IPS DF 6.9 (cell line): ENCODE measurements around the gene ADISSP.
A peak's percentile ranks its signal among the peaks of the same experiment; 100 is the strongest.

ENCODE experiments used
- DNase-seq: peaks from one replicate; pipeline ENCODE4 v3.0.0-alpha.2; 2013; ENCODE audit warnings: low read depth, low spot score
- H3K27ac ChIP-seq: one replicate; pipeline ENCODE4 v1.5.1; 2013; ENCODE audit warnings: low read length, control low read depth
- H3K27me3 ChIP-seq: 2 replicates; pipeline ENCODE4 v1.6.1; 2013; ENCODE audit warnings: mild to moderate bottlenecking, low read length; ENCODE audit not compliant: control insufficient read depth, insufficient read depth
- H3K36me3 ChIP-seq: 2 replicates; pipeline ENCODE4 v1.6.1; 2013; ENCODE audit warnings: low read length; ENCODE audit not compliant: control insufficient read depth, insufficient read depth
- H3K4me1 ChIP-seq: 2 replicates; pipeline ENCODE4 v1.6.1; 2013; ENCODE audit warnings: low read length; ENCODE audit not compliant: control insufficient read depth, insufficient read depth
- H3K4me3 ChIP-seq: 2 replicates; pipeline ENCODE4 v1.5.1; 2013; ENCODE audit warnings: mild to moderate bottlenecking, low read length
- H3K9me3 ChIP-seq: 2 replicates; pipeline ENCODE4 v1.6.1; 2013; ENCODE audit warnings: low read length, inconsistent platforms; ENCODE audit not compliant: control insufficient read depth, insufficient read depth
- WGBS: extraction: QIAGEN DNeasy Blood & Tissue Kit; methylation state at CpG from one replicate; pipeline ENCODE4 v1.1.7; 2013; ENCODE audit warnings: mixed read lengths, missing lambda C conversion rate; ENCODE audit not compliant: insufficient read length, insufficient coverage; 5-methylcytosine and 5-hydroxymethylcytosine counted together

The ADISSP gene

GRCh38 chr20:3735768-3736167 lies 31.8 kb downstream of the ADISSP start:
- peaks cover 5% of the 10 kb centered on the region; the same call in 1 of the 2 replicates for H3K4me1 ChIP-seq
- no peaks in the 10 kb centered on the region for H3K9me3 ChIP-seq
- no peaks in the 10 kb centered on the region; the same call in 1 of the 2 replicates for H3K27me3 ChIP-seq
- DNase-seq: no peak
- no peak overlapping the region for H3K27ac ChIP-seq
- H3K4me3 ChIP-seq: no peak overlapping the region
- no peaks in the 10 kb centered on the region; the same call in 1 of the 2 replicates for H3K36me3 ChIP-seq
- no CpG with 5 or more reads among the region's 4 CpGs for WGBS

- DNase-seq: no peak
- no peaks in the 10 kb centered on the region for H3K9me3 ChIP-seq
- no peak overlapping the region for H3K4me3 ChIP-seq
- no CpG with 5 or more reads among the region's 12 CpGs for WGBS
- no peak overlapping the region for H3K27ac ChIP-seq
- H3K4me1 ChIP-seq: peaks cover 3% of the 10 kb centered on the region; the same call in 1 of the 2 replicates
- H3K36me3 ChIP-seq: no peaks in the 10 kb centered on the region; the same call in 1 of the 2 replicates
- no peaks in the 10 kb centered on the region; the same call in 1 of the 2 replicates for H3K27me3 ChIP-seq
Observed at GRCh38 chr20:3734111-3734843, 33.3 kb downstream of the ADISSP start.

DNA sequence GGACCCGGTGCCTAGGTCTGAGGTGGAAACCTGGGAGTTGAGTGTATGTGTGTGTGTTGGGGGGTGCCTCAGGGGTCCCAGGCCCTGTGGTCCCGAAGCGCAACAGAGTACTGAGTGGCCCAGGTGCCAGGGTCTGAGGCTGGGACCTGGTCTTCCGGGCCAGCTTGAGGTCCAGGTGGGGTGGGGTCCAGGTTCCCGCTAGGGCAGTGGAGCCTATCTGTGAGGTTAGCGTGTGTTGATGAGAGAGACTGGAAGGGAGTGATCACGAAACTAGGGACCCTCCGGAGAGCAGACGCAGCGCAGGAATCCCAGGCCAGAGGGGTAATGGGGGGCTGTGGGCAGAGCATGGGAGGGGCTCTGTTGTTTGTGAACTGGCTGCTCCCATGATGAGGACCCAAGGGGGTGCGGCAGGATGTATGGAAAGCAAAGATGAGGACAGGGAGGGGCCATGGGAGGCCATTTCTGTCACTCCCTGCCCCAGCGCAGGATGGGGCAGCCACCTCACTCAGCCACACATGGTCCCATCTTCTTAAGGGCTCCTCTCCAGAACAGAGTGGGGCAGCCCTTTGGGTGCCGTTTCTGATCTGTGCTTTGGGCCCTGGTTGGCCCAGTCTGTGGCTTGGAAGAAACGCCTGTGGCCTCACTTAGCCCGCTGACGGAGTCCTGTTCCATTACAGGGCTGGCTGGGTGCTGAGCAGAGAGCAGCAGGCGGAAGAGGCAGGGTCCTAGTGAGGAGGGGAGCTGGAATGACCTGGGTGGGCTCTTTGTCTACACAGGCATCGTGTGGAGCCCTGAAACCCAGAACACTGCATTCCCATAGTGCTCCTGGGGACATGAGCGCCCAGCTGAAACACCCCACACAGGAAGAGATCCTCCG lies 34.2 kb downstream of the ADISSP start:
- WGBS: no CpG with 5 or more reads among the region's 20 CpGs
- no peak overlapping the region; the same call in 1 of the 2 replicates for H3K4me3 ChIP-seq
- no peaks in the 10 kb centered on the region for H3K9me3 ChIP-seq
- H3K27ac ChIP-seq: no peak overlapping the region
- no peaks in the 10 kb centered on the region; the same call in 1 of the 2 replicates for H3K27me3 ChIP-seq
- H3K36me3 ChIP-seq: no peaks in the 10 kb centered on the region; the same call in 1 of the 2 replicates
- no peak for DNase-seq
- peaks cover 3% of the 10 kb centered on the region; the same call in 1 of the 2 replicates for H3K4me1 ChIP-seq

- Histone ChIP-seq H3K4me1 (peaks cover 3% of the 10 kb centered on the region; the same call in 1 of the 2 replicates), H3K27me3 (no peaks in the 10 kb centered on the region; the same call in 1 of the 2 replicates), H3K27ac (no peak within 1 kb of the TSS), H3K4me3 (peak within 1 kb of the TSS; percentile 43; the same call in 1 of the 2 replicates), H3K9me3 (no peaks in the 10 kb centered on the region), H3K36me3 (no peaks in the 10 kb centered on the region; the same call in 1 of the 2 replicates)
- DNase-seq: no peak
- no CpG with 5 or more reads among the region's 67 CpGs for WGBS
Observed at GRCh38 chr20:3732327-3733118, 35.0 kb downstream of the ADISSP start, which contains the start of gene HSPA12B. TSS of gene HSPA12B (plus strand) at chr20:3732685. CDS start at chr20:3738675, 5,990 bp downstream.

GRCh38 chr20:3731944-3732326 lies 35.6 kb downstream of the ADISSP start:
- no peak overlapping the region for H3K27ac ChIP-seq
- H3K36me3 ChIP-seq: no peaks in the 10 kb centered on the region; the same call in 1 of the 2 replicates
- no CpG with 5 or more reads among the region's 16 CpGs for WGBS
- no peak for DNase-seq
- no peaks in the 10 kb centered on the region for H3K9me3 ChIP-seq
- peaks cover 3% of the 10 kb centered on the region; the same call in 1 of the 2 replicates for H3K4me1 ChIP-seq
- H3K4me3 ChIP-seq: no peak overlapping the region
- no peaks in the 10 kb centered on the region; the same call in 1 of the 2 replicates for H3K27me3 ChIP-seq

DNA sequence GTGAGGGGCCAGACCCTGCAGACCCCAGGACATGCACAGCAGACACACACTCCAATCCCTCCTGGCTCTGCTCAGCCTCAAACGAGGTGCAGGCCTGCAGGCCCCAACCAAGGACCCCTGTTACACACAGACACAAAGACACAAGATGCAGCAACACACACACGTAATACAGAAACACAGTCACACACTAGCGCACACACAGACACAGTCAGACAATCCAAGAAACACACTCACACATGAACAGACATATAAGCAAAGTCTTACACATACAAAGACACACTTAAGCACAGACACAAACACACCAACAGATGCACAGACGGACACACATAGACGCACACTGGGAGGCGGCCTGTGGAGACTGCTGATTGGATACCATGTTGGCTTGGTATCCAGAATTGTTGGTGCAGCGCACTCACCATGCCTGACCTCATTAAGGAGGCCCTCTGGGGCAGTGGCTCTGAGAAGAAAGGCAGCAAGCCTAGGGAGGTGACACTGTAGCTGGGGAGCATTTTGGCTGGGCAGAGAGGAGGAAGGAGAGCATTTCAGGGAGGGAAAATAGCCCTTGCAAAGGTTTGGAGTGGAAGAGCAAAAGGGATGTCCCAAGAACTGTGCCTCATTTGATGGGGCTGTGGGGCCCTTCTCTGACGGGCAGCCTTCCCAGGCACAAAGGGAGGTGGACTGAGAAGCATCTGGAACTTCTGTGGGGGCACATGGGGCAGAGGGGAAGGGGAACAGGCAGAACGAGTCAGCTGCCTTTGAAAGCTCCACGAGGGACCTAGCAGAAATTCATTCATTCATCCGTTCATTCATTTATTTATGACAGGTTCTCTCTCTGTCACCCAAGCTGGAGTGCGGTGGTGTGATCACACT lies 36.5 kb downstream of the ADISSP start:
- H3K36me3 ChIP-seq: no peaks in the 10 kb centered on the region; the same call in 1 of the 2 replicates
- H3K27me3 ChIP-seq: no peaks in the 10 kb centered on the region; the same call in 1 of the 2 replicates
- peaks cover 3% of the 10 kb centered on the region; the same call in 1 of the 2 replicates for H3K4me1 ChIP-seq
- DNase-seq: no peak
- WGBS: no CpG with 5 or more reads among the region's 12 CpGs
- no peak overlapping the region for H3K4me3 ChIP-seq
- no peaks in the 10 kb centered on the region for H3K9me3 ChIP-seq
- no peak overlapping the region for H3K27ac ChIP-seq

- Histone ChIP-seq H3K36me3 (no peaks in the 10 kb centered on the region; the same call in 1 of the 2 replicates), H3K27me3 (no peaks in the 10 kb centered on the region; the same call in 1 of the 2 replicates), H3K4me3 (no peak overlapping the region), H3K9me3 (no peaks in the 10 kb centered on the region), H3K4me1 (peaks cover 3% of the 10 kb centered on the region; the same call in 1 of the 2 replicates), H3K27ac (no peak overlapping the region)
- WGBS: no CpG with 5 or more reads among the region's 8 CpGs
- DNase-seq: no peak
Observed at GRCh38 chr20:3729811-3730540, 37.6 kb downstream of the ADISSP start.

GRCh38 chr20:3729378-3729777 lies 38.2 kb downstream of the ADISSP start:
- Histone ChIP-seq H3K9me3 (no peaks in the 10 kb centered on the region), H3K4me3 (no peak overlapping the region), H3K4me1 (peaks cover 3% of the 10 kb centered on the region; the same call in 1 of the 2 replicates), H3K27me3 (no peaks in the 10 kb centered on the region; the same call in 1 of the 2 replicates), H3K27ac (no peak overlapping the region), H3K36me3 (no peaks in the 10 kb centered on the region; the same call in 1 of the 2 replicates)
- WGBS: no CpG with 5 or more reads among the region's 6 CpGs
- no peak for DNase-seq
